BE2C (cell line): ENCODE measurements around the gene TRMU.

Experiments used
- DNase-seq: peaks from one replicate; pipeline ENCODE4 v3.0.0-alpha.2; 2020
- H3K27me3 ChIP-seq: fragments of 250-450 bp; sonication (Bioruptor Pico); 2 replicates; pipeline ENCODE4 v1.5.1; 2020; ENCODE audit warnings: mild to moderate bottlenecking
- H3K36me3 ChIP-seq: fragments of 250-450 bp; sonication (Bioruptor Pico); 2 replicates; pipeline ENCODE4 v1.5.1; 2020; ENCODE audit warnings: mild to moderate bottlenecking
- H3K4me1 ChIP-seq: fragments of 250-450 bp; sonication (Bioruptor Pico); 2 replicates; pipeline ENCODE4 v1.5.1; 2020
- H3K4me3 ChIP-seq: 2 replicates; pipeline ENCODE4 v1.5.1; 2011; ENCODE audit warnings: low read depth, low read length
- H3K9me3 ChIP-seq: fragments of 250-450 bp; sonication (Bioruptor Pico); 2 replicates; pipeline ENCODE4 v1.5.1; 2020
- CTCF ChIP-seq: IDR thresholded peaks from 2 replicates; pipeline ENCODE4 v1.5.1; 2012; ENCODE audit warnings: mild to moderate bottlenecking, low read depth, low read length

The TRMU gene

GRCh38 chr22:46329616-46330015 is 5.9 kb upstream of the TRMU start:
- H3K4me3 ChIP-seq, result no peak overlapping the region
- H3K27me3 ChIP-seq, result no peaks in the 10 kb centered on the region
- TF ChIP-seq CTCF, result no peak
- DNase-seq, result no peak
- H3K9me3 ChIP-seq, result no peaks in the 10 kb centered on the region
- H3K4me1 ChIP-seq, result no peaks in the 10 kb centered on the region
- peaks cover 76% of the 10 kb centered on the region for H3K36me3 ChIP-seq

- H3K27me3 ChIP-seq, result no peaks in the 10 kb centered on the region
- H3K36me3 ChIP-seq, result peaks cover 68% of the 10 kb centered on the region
- no peaks in the 10 kb centered on the region for H3K9me3 ChIP-seq
- no peak for DNase-seq
- no peak overlapping the region for H3K4me3 ChIP-seq
- TF ChIP-seq CTCF, result no peak
- no peaks in the 10 kb centered on the region for H3K4me1 ChIP-seq
Observed at GRCh38 chr22:46330426-46330825, 5.1 kb upstream of the TRMU start.

- no peaks in the 10 kb centered on the region for H3K9me3 ChIP-seq
- no peak for TF ChIP-seq CTCF
- H3K4me1 ChIP-seq, result no peaks in the 10 kb centered on the region
- no peaks in the 10 kb centered on the region for H3K27me3 ChIP-seq
- H3K36me3 ChIP-seq, result peaks cover 57% of the 10 kb centered on the region
- no peak overlapping the region for H3K4me3 ChIP-seq
- DNase-seq, result no peak
Observed at GRCh38 chr22:46331496-46331895, 4.0 kb upstream of the TRMU start.

GRCh38 chr22:46336119-46337078 is 885 bp downstream of the TRMU start:
- H3K4me3 ChIP-seq, result peak overlapping the region; percentile 95
- TF ChIP-seq CTCF, result no peak
- H3K9me3 ChIP-seq, result no peaks in the 10 kb centered on the region
- peaks cover 56% of the 10 kb centered on the region for H3K36me3 ChIP-seq
- no peaks in the 10 kb centered on the region for H3K4me1 ChIP-seq
- no peaks in the 10 kb centered on the region for H3K27me3 ChIP-seq
- no peak for DNase-seq

GRCh38 chr22:46337870-46338269 is 2.4 kb downstream of the TRMU start:
- peaks cover 58% of the 10 kb centered on the region for H3K36me3 ChIP-seq
- TF ChIP-seq CTCF, result no peak

GRCh38 chr22:46338636-46339035 is 3.1 kb downstream of the TRMU start:
- H3K4me3 ChIP-seq, result no peak overlapping the region
- no peak for TF ChIP-seq CTCF
- H3K4me1 ChIP-seq, result no peaks in the 10 kb centered on the region
- H3K27me3 ChIP-seq, result no peaks in the 10 kb centered on the region
- no peaks in the 10 kb centered on the region for H3K9me3 ChIP-seq
- DNase-seq, result no peak
- peaks cover 57% of the 10 kb centered on the region for H3K36me3 ChIP-seq

More at GRCh38 chr22:46337870-46338269, 2.4 kb downstream of the TRMU start:
- H3K4me1 ChIP-seq, result no peaks in the 10 kb centered on the region
- no peak overlapping the region for H3K4me3 ChIP-seq
- no peak for DNase-seq
- H3K9me3 ChIP-seq, result no peaks in the 10 kb centered on the region
- no peaks in the 10 kb centered on the region for H3K27me3 ChIP-seq
